HepG2 (cell line): ENCODE data around the gene PXDC1. TPM values are rescaled to one million over a fixed set of nuclear protein-coding genes. Genes with fewer than 3 reads are reported as not detected.

Experiments used
- CEBPB ChIP-seq: IDR thresholded peaks from 2 replicates; pipeline ENCODE4 v1.6.1; 2011; ENCODE audit warnings: low read depth, low read length, improper control_type of control experiment, borderline replicate concordance
- CENPT ChIP-seq: sonication (generic); formaldehyde crosslinking; IDR thresholded peaks from 2 replicates; pipeline ENCODE4 v1.8.0; 2022; ENCODE audit warnings: low read depth, mild to moderate bottlenecking, moderate library complexity, missing genetic modification reagents
- DNMT1 ChIP-seq: sonication (generic); formaldehyde crosslinking; IDR thresholded peaks from 2 replicates; pipeline ENCODE4 v1.5.1; 2020; ENCODE audit warnings: mild to moderate bottlenecking, missing genetic modification reagents
- EP300 ChIP-seq, 3 experiments: sonication (generic) in 1 of 3; formaldehyde crosslinking in 1 of 3; IDR thresholded peaks; 2 replicates each; pipeline versions ENCODE4 v1.5.1 to v1.6.1; 2011 to 2020; ENCODE audit warnings: low read depth in 2 of 3, low read length in 2 of 3, borderline replicate concordance in 1 of 3, improper control_type of control experiment in 1 of 3, mild to moderate bottlenecking in 1 of 3, missing genetic modification reagents in 1 of 3, moderate library complexity in 1 of 3
- ESRRA ChIP-seq: sonication (generic); formaldehyde crosslinking; IDR thresholded peaks from 2 replicates; pipeline ENCODE4 v1.5.1; 2020; ENCODE audit warnings: mild to moderate bottlenecking, low read depth, missing genetic modification reagents
- HDAC2 ChIP-seq: sonication (generic); formaldehyde crosslinking; IDR thresholded peaks from 2 replicates; pipeline ENCODE4 v1.4.0; 2020; ENCODE audit warnings: missing genetic modification reagents
- HMGA1 ChIP-seq: sonication (generic); formaldehyde crosslinking; conservative IDR thresholded peaks from 2 replicates; pipeline ENCODE4 v1.4.0; 2020; ENCODE audit warnings: missing genetic modification reagents
- HNF4G ChIP-seq, 2 experiments: sonication (generic) in 1 of 2; formaldehyde crosslinking in 1 of 2; IDR thresholded peaks; 2 replicates each; pipeline versions ENCODE4 v1.4.0 to v1.6.1; 2011 to 2020; ENCODE audit warnings: borderline replicate concordance in 2 of 2, low read depth in 2 of 2, mild to moderate bottlenecking in 2 of 2, low read length in 1 of 2, missing genetic modification reagents in 1 of 2, moderate library complexity in 1 of 2
- HNRNPK ChIP-seq: fragments of 200-400 bp; formaldehyde crosslinking; IDR thresholded peaks from 2 replicates; pipeline ENCODE4 v1.6.1; 2018; ENCODE audit warnings: low read length, low read depth, moderate library complexity, mild to moderate bottlenecking; ENCODE audit not compliant: poor library complexity, severe bottlenecking
- KAT8 ChIP-seq: IDR thresholded peaks from 2 replicates; pipeline ENCODE4 v1.6.1; 2016; ENCODE audit warnings: missing genetic modification reagents, missing compliant biosample characterization
- MTA3 ChIP-seq: sonication (generic); formaldehyde crosslinking; IDR thresholded peaks from 2 replicates; pipeline ENCODE4 v1.4.0; 2020; ENCODE audit warnings: missing genetic modification reagents
- MXD4 ChIP-seq: IDR thresholded peaks from 2 replicates; pipeline ENCODE4 v1.6.1; 2016; ENCODE audit warnings: mild to moderate bottlenecking, missing biosample characterization, missing genetic modification reagents
- ONECUT2 ChIP-seq: sonication (generic); formaldehyde crosslinking; IDR thresholded peaks from 2 replicates; pipeline ENCODE4 v1.4.0; 2020; ENCODE audit warnings: missing genetic modification reagents
- RAD21 ChIP-seq: fragments of 450-650 bp; formaldehyde crosslinking; IDR thresholded peaks from 2 replicates; pipeline ENCODE4 v1.5.0; 2020; ENCODE audit warnings: mild to moderate bottlenecking
- SRSF1 ChIP-seq: fragments of 200-400 bp; formaldehyde crosslinking; optimal IDR thresholded peaks from 2 replicates; pipeline ENCODE3; 2017; ENCODE audit warnings: mild to moderate bottlenecking, low read depth, low read length, moderate library complexity
- ZNF24 ChIP-seq: fragments of 450-650 bp; IDR thresholded peaks from 2 replicates; pipeline ENCODE4 v1.6.1; 2017; ENCODE audit warnings: antibody characterized with exemption, mild to moderate bottlenecking
- ZNF251 ChIP-seq: sonication (generic); formaldehyde crosslinking; IDR thresholded peaks from 2 replicates; pipeline ENCODE4 v1.9.0; 2021; ENCODE audit warnings: mild to moderate bottlenecking, missing genetic modification reagents
- ZNF282 ChIP-seq: fragments of 450-650 bp; IDR thresholded peaks from 2 replicates; pipeline ENCODE4 v1.6.1; 2018; ENCODE audit not compliant: partially characterized antibody
- ZNF510 ChIP-seq: sonication (generic); formaldehyde crosslinking; IDR thresholded peaks from 2 replicates; pipeline ENCODE4 v1.4.0; 2020; ENCODE audit warnings: low read depth, mild to moderate bottlenecking, missing genetic modification reagents
- ZNF550 ChIP-seq: sonication (generic); formaldehyde crosslinking; IDR thresholded peaks from 2 replicates; pipeline ENCODE4 v1.4.0; 2020; ENCODE audit warnings: mild to moderate bottlenecking, missing genetic modification reagents, borderline replicate concordance
- ZNF619 ChIP-seq: sonication (generic); formaldehyde crosslinking; IDR thresholded peaks from 2 replicates; pipeline ENCODE4 v1.4.0; 2020; ENCODE audit warnings: mild to moderate bottlenecking, missing genetic modification reagents
- ZNF629 ChIP-seq: sonication (generic); formaldehyde crosslinking; conservative IDR thresholded peaks from 2 replicates; pipeline ENCODE4 v1.5.0; 2020; ENCODE audit warnings: missing genetic modification reagents
- ZNF713 ChIP-seq: sonication (generic); formaldehyde crosslinking; IDR thresholded peaks from 2 replicates; pipeline ENCODE4 v1.4.0; 2020; ENCODE audit warnings: mild to moderate bottlenecking, missing genetic modification reagents
- ZNF777 ChIP-seq: sonication (generic); formaldehyde crosslinking; IDR thresholded peaks from 2 replicates; pipeline ENCODE4 v1.4.0; 2020; ENCODE audit warnings: missing genetic modification reagents
- ZSCAN12 ChIP-seq: sonication (generic); formaldehyde crosslinking; IDR thresholded peaks from 2 replicates; pipeline ENCODE4 v1.9.0; 2021; ENCODE audit warnings: mild to moderate bottlenecking, missing genetic modification reagents
- polyA plus RNA-seq, 8 experiments: library from polyadenylated mRNA; depleted of rRNA in 3 of 8; stranded (reverse) in 7 of 8; unstranded in 1 of 8; fragments of >200 nt; fragmentation: Illumina TruSeq in 4 of 8; extraction: Trizol in 4 of 8; gene quantifications; 2 replicates each; pipeline versions ENCODE4 v1.2.1 to v1.2.3, GENCODE V29; 2011 to 2016; ENCODE audit warnings: low read depth in 4 of 8, missing spikeins in 1 of 8, mixed read lengths in 1 of 8; ENCODE audit not compliant: insufficient read depth in 1 of 8
- total RNA-seq, 5 experiments: library from RNA; depleted of rRNA; stranded (reverse); fragments of >200 nt; fragmentation: Illumina TruSeq; extraction: Trizol; gene quantifications; 2 replicates each; pipeline ENCODE4 v1.2.3, GENCODE V29; 2016; ENCODE audit warnings: low read depth in 1 of 5
- TF ChIP-seq, protein P1 (sequence below): sonication (generic); formaldehyde crosslinking; IDR thresholded peaks from 2 replicates; pipeline ENCODE4 v1.4.0; 2020; ENCODE audit warnings: missing genetic modification reagents
- TF ChIP-seq, protein P2 (sequence below): sonication (generic); formaldehyde crosslinking; IDR thresholded peaks from 2 replicates; pipeline ENCODE4; 2020; ENCODE audit warnings: missing genetic modification reagents, mild to moderate bottlenecking, borderline replicate concordance

Gene PXDC1
- total and polyA plus RNA-seq, 2 of the 13 experiments (the other 11 are each of a cell fraction or from before 2014, with no cell fraction given), result 32.4 to 34.7 TPM

- TF ChIP-seq ESRRA (no peak; the same call in 1 of the 2 replicates), CENPT (no peak), EP300 (IDR thresholded peaks at IDR 0.05; ENCODE audit: low read depth in 2 of 2, low read length in 2 of 2) (0 out of 4 replicates have a peak, but pooled peaks of 1 of the 2 experiments have one; percentile 32), EP300 (CRISPR knock-in tag; IDR thresholded peaks at IDR 0.05; ENCODE audit: borderline replicate concordance) (peak; percentile 35; the same call in 1 of the 2 replicates), ZNF510 (CRISPR knock-in tag) (0 out of 2 replicates have a peak, but pooled peaks have one; percentile 5), ZNF251 (CRISPR knock-in tag) (no peak), ZNF550 (no peak), RAD21 (CRISPR knock-in tag) (peak; percentile 97), DNMT1 (no peak), CEBPB (no peak), ZNF24 (no peak), KAT8 (no peak; the same call in 1 of the 2 replicates), ONECUT2 (CRISPR knock-in tag) (no peak), MTA3 (CRISPR knock-in tag) (no peak), ZNF282 (no peak), ZSCAN12 (no peak), ZNF629 (no peak; the same call in 1 of the 2 replicates), ZNF619 (CRISPR knock-in tag) (0 out of 2 replicates have a peak, but pooled peaks have one; percentile 58), HMGA1 (CRISPR knock-in tag) (no peak), HNF4G (IDR thresholded peaks at IDR 0.05; ENCODE audit: borderline replicate concordance, low read depth, low read length) (peak; percentile 72; the same call in 1 of the 2 replicates), HNF4G (CRISPR knock-in tag; IDR thresholded peaks at IDR 0.05; ENCODE audit: borderline replicate concordance, low read depth) (peak; percentile 76; the same call in 1 of the 2 replicates), ZNF713 (no peak), MXD4 (no peak), HDAC2 (CRISPR knock-in tag) (peak; percentile 72; the same call in 1 of the 2 replicates), ZNF777 (CRISPR knock-in tag) (peak; percentile 40; the same call in 1 of the 2 replicates), HNRNPK (no peak), SRSF1 (no peak)
- TF ChIP-seq, protein P1, sequence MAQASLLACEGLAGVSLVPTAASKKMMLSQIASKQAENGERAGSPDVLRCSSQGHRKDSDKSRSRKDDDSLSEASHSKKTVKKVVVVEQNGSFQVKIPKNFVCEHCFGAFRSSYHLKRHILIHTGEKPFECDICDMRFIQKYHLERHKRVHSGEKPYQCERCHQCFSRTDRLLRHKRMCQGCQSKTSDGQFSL (CRISPR knock-in tag), result no peak
- TF ChIP-seq, protein P2, sequence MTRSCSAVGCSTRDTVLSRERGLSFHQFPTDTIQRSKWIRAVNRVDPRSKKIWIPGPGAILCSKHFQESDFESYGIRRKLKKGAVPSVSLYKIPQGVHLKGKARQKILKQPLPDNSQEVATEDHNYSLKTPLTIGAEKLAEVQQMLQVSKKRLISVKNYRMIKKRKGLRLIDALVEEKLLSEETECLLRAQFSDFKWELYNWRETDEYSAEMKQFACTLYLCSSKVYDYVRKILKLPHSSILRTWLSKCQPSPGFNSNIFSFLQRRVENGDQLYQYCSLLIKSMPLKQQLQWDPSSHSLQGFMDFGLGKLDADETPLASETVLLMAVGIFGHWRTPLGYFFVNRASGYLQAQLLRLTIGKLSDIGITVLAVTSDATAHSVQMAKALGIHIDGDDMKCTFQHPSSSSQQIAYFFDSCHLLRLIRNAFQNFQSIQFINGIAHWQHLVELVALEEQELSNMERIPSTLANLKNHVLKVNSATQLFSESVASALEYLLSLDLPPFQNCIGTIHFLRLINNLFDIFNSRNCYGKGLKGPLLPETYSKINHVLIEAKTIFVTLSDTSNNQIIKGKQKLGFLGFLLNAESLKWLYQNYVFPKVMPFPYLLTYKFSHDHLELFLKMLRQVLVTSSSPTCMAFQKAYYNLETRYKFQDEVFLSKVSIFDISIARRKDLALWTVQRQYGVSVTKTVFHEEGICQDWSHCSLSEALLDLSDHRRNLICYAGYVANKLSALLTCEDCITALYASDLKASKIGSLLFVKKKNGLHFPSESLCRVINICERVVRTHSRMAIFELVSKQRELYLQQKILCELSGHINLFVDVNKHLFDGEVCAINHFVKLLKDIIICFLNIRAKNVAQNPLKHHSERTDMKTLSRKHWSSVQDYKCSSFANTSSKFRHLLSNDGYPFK (CRISPR knock-in tag), result peak; percentile 53; the same call in 1 of the 2 replicates
Measured at GRCh38 chr6:3742426-3743344, 8.8 kb downstream of the PXDC1 start (continued).
